ENCODE results near the gene SLC17A2. TPM values are rescaled to one million over a fixed set of nuclear protein-coding genes. Genes with fewer than 3 reads are reported as not detected.

SLC17A2 gene
- total and polyA plus RNA-seq, 2 of the 13 experiments (the other 11 are each of a cell fraction or from before 2014, with no cell fraction given): 11.2 to 32.4 TPM

- TF ChIP-seq, protein P1, sequence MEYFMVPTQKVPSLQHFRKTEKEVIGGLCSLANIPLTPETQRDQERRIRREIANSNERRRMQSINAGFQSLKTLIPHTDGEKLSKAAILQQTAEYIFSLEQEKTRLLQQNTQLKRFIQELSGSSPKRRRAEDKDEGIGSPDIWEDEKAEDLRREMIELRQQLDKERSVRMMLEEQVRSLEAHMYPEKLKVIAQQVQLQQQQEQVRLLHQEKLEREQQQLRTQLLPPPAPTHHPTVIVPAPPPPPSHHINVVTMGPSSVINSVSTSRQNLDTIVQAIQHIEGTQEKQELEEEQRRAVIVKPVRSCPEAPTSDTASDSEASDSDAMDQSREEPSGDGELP (IDR thresholded peaks at IDR 0.05; ENCODE audit: borderline replicate concordance, low read depth): no peak
- TF ChIP-seq SIX4 (CRISPR knock-in tag; IDR thresholded peaks at IDR 0.05) (0 out of 2 replicates have a peak, but pooled peaks have one; percentile 19), ZNF550 (CRISPR knock-in tag; IDR thresholded peaks at IDR 0.05; ENCODE audit: borderline replicate concordance) (no peak), SIN3A (IDR thresholded peaks at IDR 0.05; ENCODE audit: borderline replicate concordance, low read depth, low read length) (0 out of 2 replicates have a peak, but pooled peaks have one; percentile 42), ZBTB34 (CRISPR knock-in tag; IDR thresholded peaks at IDR 0.05) (peak; percentile 57; the same call in 1 of the 2 replicates), ZNF546 (CRISPR knock-in tag; conservative IDR thresholded peaks at IDR 0.05) (no peak), ZSCAN31 (CRISPR knock-in tag; IDR thresholded peaks at IDR 0.05; ENCODE audit: low read depth) (peak; percentile 78; the same call in 1 of the 2 replicates), GPBP1L1 (CRISPR knock-in tag; IDR thresholded peaks at IDR 0.05) (no peak)
- TF ChIP-seq, protein P2, sequence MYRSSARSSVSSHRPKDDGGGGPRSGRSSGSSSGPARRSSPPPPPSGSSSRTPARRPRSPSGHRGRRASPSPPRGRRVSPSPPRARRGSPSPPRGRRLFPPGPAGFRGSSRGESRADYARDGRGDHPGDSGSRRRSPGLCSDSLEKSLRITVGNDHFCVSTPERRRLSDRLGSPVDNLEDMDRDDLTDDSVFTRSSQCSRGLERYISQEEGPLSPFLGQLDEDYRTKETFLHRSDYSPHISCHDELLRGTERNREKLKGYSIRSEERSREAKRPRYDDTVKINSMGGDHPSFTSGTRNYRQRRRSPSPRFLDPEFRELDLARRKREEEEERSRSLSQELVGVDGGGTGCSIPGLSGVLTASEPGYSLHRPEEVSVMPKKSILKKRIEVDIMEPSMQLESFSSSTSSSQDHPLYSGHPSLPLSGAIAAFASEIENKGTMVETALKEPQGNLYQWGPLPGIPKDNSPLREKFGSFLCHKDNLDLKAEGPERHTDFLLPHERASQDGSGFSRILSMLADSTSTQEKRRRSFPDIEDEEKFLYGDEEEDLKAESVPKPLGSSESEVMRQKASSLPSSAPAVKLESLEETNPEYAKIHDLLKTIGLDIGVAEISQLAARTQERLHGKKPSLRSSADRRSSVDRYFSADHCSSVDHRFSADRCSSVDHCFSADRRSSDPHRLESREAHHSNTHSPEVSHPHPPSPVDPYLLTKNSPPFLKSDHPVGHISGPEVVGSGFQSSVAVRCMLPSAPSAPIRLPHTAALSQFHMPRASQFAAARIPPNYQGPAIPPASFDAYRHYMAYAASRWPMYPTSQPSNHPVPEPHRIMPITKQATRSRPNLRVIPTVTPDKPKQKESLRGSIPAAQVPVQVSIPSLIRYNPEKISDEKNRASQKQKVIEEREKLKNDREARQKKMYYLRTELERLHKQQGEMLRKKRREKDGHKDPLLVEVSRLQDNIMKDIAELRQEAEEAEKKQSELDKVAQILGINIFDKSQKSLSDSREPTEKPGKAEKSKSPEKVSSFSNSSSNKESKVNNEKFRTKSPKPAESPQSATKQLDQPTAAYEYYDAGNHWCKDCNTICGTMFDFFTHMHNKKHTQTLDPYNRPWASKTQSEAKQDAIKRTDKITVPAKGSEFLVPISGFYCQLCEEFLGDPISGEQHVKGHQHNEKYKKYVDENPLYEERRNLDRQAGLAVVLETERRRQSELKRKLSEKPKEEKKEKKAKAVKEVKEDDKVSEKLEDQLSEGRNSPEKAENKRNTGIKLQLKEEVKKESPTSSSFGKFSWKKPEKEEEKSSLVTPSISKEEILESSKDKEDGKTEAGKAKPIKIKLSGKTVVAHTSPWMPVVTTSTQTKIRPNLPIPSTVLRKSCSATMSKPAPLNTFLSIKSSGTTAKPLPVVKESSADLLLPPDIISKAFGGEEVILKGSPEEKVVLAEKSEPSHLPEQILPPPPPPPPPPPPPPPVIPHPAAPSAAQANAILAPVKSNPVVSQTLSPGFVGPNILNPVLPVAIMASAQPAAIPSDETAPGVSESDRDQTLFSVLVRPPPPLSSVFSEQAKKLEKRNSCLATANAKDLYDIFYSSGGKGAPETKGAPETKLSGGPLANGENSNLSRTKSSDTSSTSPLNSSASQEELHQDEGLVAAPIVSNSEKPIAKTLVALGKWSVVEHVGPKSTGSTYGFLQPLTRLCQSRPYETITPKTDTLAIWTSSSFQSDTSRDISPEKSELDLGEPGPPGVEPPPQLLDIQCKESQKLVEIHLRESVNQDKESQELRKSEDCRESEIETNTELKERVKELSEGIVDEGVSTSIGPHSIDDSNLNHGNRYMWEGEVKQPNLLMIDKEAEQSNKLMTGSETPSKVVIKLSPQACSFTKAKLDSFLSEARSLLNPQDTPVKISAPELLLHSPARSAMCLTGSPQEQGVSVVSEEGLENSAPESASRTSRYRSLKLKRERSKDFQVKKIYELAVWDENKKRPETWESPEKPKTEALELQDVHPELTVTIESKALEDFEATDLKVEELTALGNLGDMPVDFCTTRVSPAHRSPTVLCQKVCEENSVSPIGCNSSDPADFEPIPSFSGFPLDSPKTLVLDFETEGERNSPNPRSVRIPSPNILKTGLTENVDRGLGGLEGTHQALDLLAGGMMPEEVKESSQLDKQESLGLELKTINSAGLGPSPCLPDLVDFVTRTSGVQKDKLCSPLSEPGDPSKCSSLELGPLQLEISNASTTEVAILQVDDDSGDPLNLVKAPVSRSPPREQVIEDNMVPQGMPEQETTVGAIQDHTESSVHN (CRISPR knock-in tag; IDR thresholded peaks at IDR 0.05): no peak
- TF ChIP-seq, protein P3, sequence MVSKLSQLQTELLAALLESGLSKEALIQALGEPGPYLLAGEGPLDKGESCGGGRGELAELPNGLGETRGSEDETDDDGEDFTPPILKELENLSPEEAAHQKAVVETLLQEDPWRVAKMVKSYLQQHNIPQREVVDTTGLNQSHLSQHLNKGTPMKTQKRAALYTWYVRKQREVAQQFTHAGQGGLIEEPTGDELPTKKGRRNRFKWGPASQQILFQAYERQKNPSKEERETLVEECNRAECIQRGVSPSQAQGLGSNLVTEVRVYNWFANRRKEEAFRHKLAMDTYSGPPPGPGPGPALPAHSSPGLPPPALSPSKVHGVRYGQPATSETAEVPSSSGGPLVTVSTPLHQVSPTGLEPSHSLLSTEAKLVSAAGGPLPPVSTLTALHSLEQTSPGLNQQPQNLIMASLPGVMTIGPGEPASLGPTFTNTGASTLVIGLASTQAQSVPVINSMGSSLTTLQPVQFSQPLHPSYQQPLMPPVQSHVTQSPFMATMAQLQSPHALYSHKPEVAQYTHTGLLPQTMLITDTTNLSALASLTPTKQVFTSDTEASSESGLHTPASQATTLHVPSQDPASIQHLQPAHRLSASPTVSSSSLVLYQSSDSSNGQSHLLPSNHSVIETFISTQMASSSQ (IDR thresholded peaks at IDR 0.05; ENCODE audit: low read depth): peak; percentile 88
- TF ChIP-seq, protein P3 (CRISPR knock-in tag; IDR thresholded peaks at IDR 0.05; ENCODE audit: borderline replicate concordance): peak; percentile 85; the same call in 1 of the 2 replicates
These were observed at the start of gene SLC17A2 (continued) for GRCh38 chr6:25930532-25931410.
